Hindlimb muscle (tissue), 1 donor: ENCODE measurements around the gene MESD. TPM values are rescaled to one million over a fixed set of nuclear protein-coding genes. Genes with fewer than 3 reads are reported as not detected.

Source experiments
- polyA plus RNA-seq: library from polyadenylated mRNA; unstranded; fragments of 120-200 nt; gene quantifications from one replicate; pipeline ENCODE4 v1.2.1, GENCODE V29; 2013; ENCODE audit not compliant: insufficient read length

The MESD gene
- polyA plus RNA-seq, 1 donor: 19.8 TPM

Other genes starting within 250 kb of the MESD start
- 2.1 TPM for gene CEMIP, start 210.4 kb downstream of the MESD start, polyA plus RNA-seq
- 14.3 TPM for gene TLNRD1, start 11.1 kb upstream of the MESD start, polyA plus RNA-seq
- gene CFAP161, start 144.5 kb upstream of the MESD start, polyA plus RNA-seq: 0.32 TPM
- 9.1 TPM for gene IL16, start 207.1 kb upstream of the MESD start, polyA plus RNA-seq